Stimulated activated CD8-positive, alpha-beta memory T cell treated with anti-CD3 and anti-CD28 coated beads, Interleukin-2, amount 100 ng/mL, for 1 hour (primary cell): ENCODE results near the gene MDM1.

Experiments
- DNase-seq, 2 donors: peaks; one replicate each; pipeline ENCODE4 v3.0.0-alpha.2; 2020; ENCODE audit warnings: low read depth in 2 of 2

MDM1 gene

DNA sequence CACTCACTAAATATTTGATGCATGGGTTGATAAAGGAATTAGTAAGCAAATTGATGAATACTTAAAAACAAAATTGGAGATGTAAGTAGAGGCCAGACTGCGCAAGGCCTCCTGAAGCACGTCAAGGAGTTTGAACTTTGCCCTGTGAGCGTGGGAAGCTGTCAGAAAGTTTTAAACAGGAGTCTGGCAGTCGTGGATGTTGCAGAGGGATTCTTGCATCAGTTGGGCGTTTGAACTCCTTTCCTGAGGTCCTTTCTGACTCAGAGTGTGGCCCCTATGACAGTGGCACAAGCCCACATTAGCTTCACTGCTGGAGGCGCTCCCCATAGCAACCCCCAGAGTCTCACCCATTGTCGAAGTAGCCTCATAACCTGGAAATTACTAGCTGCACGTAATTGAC, 60.8 kb downstream of the MDM1 start:
- no peak for DNase-seq

DNA sequence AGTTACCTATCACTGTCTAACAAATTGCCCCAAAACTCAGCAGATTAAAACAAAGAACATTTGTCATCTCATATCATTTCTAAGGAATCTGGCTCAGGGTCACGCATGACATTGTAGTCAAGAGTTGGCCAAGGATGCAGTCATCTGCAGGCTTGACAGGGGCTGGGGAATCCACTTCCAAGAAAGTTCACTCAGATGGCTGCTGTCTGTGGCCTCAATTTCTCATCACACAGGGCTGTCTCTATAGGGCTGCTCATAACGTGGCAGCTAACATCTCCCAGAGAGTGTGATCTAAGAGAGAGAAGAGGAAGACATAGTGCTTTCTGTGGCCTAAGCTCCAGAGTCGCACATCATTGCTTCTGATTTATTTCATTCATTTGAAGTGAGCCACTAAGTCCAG, 61.8 kb downstream of the MDM1 start:
- no peak for DNase-seq

DNA sequence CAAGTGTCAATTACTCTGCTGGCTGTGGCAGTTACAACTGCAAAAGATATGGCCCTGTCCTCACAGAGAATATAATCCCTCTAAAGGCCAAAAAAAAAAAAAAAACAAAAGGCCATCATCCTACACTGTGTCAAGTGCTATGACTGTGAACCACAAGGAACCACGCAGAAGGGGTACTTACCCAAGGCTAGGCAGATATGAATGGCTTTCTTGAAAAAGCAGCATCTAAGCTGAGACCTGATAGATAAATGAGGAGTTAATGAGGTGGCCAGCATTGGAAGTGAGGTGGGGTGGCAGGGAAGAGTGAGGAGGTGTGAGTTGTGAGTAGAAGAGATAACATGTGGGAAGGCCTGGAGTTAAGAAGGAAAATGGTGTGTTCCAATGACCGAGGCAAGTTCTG, 62.4 kb downstream of the MDM1 start:
- no peak for DNase-seq

DNA sequence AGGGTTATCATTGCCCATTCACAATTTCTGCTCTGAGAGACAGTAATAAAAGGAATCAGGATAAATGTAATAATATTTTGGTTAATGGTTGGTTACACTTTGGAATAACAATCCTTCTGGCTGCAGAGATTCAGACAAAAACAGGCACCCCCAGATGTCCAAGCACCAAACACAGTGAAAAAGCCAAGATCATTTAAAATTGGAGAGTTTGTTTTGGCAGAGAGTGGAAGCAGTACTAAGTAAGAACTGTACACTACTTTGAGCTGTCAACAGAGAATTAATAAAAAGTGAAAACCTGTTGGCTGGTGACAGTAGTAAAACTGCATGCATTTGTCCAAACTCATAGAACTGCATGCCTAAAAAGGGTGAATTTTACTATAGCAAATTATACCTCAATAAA, 63.2 kb downstream of the MDM1 start:
- DNase-seq: no peak

DNA sequence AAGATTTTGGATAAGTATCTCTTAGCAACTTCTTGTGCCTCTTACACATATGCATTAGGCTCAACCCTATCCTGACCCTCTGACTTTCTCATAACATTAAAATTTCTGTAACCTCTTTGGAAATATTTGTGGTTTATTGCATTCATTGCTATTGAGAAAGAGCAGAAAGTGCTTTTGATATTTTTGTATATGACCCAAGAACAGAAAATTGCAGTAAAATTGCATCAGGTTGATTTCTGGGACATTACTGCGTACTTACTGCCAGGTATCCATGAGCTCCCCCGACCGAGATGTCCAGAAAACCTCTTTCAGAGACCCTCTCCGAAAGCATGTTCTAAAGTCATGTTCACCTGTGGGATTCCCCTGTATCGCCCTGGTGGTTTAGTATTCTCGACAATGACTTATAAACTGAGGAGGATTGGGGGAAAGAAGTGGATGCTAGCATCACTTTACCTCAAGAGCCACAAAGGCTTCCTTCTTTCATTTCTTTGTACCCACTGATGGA, 64.2 kb downstream of the MDM1 start:
- no peak for DNase-seq

DNA sequence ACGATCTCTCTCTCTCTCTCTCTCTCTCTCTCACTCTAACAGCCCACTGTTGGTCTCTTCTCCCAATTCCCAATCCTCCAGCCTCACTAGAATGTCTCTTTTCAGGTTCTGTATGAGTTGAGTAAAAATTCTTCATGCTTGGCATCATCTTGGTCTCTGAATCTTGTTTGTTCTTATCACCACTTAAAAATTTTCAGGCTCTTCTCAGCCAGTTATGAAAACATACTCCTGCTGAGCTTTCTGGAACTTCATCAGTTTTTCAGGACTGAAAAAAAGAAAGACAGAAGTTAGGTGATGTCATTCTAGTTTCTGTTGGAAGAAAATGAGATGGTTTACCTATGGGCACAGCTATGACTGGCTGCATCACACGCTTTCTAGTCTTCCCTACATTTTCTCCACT, 67.3 kb downstream of the MDM1 start:
- DNase-seq: no peak

DNA sequence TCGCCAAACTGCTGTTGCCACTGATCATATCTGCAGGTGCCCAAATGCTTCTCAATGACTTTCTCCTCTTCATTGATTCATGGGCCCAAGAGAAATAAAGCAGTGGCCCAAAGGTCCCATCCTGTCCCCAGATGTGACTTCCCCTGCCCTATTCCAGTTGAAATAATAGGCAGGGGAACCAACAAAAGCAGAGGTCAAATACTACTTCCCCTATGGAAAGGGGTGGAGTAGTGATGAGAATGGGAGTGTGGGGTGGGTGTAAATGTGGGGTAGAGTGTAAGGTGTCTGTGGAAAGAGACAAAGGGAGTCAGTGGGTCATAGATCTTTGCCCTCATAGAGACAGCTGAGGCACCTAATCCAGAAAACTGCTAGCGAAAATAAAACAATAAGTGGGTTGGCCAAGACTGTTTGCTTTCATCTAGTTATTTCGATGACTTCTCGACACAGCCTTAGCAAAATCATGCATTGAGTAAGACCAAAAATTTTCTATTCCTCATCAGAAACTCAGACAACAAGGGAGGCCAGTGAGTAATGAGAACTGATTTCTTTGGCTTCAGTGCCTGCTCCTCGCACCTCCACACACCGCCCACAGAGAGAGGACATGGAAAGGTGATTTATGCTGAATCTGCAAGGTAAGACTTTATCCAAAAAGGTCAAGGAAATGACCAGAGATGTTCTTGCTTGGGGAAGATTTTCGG, 67.9 kb downstream of the MDM1 start:
- no peak for DNase-seq

DNA sequence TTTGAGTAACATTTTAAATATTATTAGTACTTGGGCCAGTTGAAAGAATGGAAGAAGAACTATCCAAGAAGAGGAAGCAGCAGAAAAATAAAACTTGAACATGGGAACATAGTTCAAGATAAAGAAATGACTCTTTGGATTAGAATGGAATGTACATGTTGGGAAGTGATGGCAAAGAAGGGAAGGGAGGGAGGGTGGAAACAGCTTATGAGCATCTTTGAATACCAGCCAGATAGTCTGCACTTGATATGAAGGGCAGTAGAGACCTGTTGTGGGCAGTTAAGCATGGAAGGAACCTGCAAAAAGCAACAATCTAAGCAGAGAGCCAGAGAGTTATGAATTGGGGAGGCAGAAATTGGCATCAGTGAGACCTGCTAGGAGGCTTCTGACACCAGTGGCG, 68.8 kb downstream of the MDM1 start:
- DNase-seq: no peak

DNA sequence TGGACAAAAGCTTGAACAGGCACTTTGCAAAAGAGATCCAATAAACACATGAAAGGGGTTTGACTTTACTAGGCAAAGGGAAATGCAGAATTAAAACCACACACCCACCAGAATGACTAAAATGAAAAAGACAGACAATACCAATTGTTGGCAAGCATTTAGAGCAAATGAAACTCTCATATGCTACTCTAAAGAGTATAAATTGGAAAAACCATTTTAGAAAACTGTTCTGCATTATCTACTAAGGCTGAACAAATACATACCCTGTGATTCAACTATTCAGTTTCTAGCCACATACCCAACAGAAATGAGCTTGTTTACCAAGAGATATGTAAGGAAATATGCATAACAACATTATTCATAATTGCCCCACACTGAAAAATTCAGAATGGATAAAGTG, 70.3 kb downstream of the MDM1 start:
- DNase-seq: no peak

DNA sequence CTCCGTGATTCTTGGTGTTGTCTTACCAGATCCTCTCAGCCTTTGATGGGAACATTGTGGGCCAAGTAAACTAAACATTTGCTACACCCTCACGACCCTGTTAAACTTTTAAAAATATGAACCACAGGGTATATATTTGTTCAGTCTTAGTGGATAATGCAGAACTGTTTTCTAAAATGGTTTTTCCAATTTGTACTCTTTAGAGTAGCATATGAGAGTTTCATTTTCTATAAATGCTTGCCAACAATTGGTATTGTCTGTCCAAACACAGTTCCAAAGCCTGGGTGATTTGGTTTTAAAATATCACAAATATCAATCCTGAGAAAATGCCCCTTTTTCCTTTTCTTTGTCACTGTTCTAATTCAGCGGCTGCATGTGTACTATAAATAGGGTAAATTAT, 72.0 kb downstream of the MDM1 start:
- no peak for DNase-seq

DNA sequence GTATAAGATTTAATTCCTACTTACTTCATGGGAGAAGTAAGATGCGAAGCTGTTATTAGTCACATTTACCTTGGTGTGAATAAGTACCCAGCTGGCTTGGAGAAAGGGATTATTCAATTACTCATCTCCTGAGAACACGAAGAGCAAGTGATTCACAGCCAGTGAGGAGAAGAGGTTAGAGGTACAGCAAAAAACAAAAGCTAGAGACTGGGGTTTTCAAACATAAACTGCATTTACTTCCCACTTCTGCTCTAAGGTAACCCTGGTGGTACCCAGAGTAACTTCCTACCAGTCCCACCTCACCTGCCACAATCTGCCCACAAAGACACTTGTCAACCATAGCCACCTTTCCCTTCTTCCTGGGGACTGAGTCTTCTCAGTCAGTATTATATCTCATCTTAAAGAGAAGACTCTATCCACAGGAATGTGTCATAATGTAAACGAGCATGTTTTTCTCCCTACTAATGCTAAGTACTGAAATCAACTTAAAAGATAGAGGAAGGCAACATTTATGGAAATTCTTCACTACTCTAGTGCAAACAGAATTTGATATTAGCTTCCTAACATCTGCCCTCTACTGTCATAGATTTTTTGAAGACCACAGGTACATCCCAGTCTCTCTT, 72.7 kb downstream of the MDM1 start:
- DNase-seq: no peak

DNA sequence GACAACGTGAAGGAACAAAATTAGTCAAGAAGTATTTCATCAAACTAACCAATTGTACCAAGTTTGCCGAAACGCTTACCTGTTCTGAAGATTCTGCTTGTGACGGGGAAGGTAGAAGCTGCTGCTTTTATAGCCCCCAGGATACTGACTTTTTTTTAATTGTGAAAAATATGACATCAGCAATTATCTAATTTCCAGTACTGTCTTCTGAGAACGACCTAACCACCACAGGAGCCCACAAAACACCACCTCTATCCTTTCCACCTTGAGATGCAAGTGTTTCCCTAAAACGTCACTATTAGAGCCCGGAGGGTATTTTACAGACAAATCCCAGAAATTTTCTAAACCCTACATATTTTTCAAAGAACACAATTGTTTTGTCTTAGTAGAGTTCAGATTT, 78.7 kb downstream of the MDM1 start, which contains the start of gene IL22:
Gene IL22 (minus strand): TSS at position 101 of the 400 bp plus-strand sequence. CDS start 156 bp downstream, outside the sequence.
- DNase-seq: no peak

DNA sequence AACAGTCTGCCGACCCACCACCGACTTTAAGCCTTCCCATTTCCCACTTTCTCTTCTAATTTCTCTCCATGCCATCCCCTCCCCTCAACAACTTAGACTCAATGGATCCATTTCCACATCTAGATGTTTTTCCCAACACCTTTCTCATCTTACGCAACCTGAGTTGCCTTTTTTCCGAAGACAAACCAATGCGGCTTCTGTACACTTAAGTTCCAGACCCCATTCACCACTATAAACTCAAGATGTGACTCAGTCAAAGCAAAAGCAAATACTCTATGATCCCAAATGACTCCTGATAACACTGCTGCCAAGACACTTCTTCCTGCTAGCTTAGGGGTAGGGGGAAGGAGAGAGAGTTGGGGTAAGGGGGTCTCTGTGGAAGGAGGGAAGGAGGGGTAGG, 80.1 kb downstream of the MDM1 start:
- DNase-seq: no peak

DNA sequence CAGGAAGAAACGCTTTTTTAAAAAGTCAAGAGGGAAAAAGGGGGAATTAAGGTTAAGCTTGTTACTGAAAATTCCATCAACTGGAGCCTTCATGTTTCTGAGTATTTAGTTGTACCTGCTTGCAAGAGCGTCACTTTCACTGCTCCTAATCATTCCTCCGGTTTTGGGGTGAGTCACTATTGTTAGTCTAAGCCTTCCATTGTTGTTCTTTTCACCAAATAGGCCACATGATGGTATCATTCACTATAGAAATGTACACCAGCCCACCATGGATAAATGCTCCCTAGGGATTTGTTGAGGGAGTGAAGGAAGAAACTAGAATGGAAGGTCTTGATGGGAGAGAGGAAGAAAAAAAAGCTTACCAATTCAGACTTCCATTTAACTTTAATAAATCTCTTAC, 81.7 kb downstream of the MDM1 start:
- DNase-seq: no peak

DNA sequence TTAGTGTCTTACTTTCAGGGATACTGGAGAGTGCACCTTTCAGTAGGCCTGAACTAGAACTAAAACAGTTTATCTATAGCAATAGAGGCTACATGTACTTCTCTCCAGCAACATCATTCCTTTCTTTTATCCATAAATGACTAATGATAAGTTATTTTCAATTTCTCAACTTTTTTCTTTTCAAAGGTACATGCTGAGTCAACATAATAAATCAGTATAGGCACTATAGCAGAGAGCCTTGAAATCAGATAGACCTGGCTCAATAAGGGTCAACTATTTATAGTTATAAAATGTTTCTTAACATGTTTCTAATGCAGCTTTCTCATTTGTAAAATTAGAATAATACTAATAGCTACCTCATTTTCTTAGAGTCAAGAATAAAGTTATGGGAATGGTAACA, 84.4 kb downstream of the MDM1 start:
- no peak for DNase-seq

DNA sequence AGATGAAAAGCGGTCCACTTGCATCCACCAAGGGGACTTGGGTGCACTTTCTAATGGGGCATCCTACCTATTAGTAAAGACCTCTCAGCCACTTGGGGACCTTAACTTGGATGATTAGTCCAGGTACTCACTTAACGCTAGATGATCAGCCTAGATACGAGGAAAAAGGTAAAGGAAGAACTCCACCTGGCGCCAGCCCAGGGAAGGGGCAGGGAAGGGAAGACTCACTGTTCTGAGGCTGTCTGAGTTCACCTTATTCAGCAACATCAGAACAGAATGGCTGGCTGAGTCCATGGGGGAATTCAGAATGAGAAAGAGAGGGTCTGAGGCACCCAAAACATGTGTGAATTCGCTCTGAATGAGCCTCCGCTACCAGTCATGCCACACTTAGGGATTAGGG, 85.8 kb downstream of the MDM1 start:
- no peak for DNase-seq

DNA sequence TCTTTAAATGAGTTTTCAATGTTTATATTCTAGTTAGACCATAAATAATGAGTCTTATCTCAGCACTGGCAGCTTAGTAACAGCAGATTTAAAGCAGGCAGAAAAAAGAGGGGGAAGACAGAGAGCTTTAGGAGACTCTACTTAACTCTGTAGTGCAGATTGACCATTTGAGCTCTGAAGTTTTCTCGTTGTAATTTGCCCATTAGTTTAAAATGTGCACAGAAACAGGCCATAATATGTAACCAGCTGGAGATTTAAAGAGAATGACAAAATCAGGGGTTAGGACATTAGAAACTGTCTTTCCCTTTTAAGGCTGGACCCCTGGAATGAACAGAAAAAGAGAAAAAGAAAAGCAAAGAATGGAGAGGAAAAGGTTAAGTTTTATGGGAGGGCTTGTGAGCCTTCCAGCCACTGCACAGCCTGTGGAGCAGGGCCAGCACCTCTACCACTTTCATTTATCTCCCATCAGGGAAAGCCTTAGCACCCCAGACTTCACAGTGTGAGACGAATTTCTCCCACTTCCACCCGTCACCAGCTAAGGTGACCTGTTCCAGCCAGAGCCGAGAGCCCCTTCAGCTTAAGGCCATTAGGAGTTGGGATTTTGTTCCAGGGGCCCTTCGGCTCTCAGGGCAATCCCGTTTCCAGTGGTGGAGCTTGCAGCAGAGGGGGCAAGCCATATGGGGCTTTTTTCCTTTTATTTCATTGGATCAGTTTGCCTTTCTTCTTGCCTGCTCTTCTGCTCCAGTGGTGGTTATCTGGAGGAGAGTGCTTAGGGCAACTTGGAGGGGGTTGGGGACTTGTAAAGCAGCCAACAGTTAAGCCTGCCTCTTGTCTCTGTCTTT, 86.8 kb downstream of the MDM1 start:
- no peak for DNase-seq
